Nephron (organoid): Measurements from ENCODE around the gene CCNC.

ENCODE experiments used
- H3K27ac Mint-ChIP-seq, 3 experiments: 2 replicates each; pipeline ENCODE4 v1.8.0; 2020; ENCODE audit warnings: mixed read lengths in 3 of 3, mild to moderate bottlenecking in 2 of 3, moderate library complexity in 1 of 3
- H3K27me3 Mint-ChIP-seq: 2 replicates; pipeline ENCODE4 v1.8.0; 2021; ENCODE audit warnings: low read depth, mild to moderate bottlenecking, moderate library complexity, mixed read lengths
- H3K36me3 Mint-ChIP-seq: 2 replicates; pipeline ENCODE4 v1.8.0; 2020; ENCODE audit warnings: low read depth, mixed read lengths
- H3K4me1 Mint-ChIP-seq: 2 replicates; pipeline ENCODE4 v1.8.0; 2020; ENCODE audit warnings: mixed read lengths
- H3K4me3 Mint-ChIP-seq, 3 experiments: 2 replicates each; pipeline ENCODE4 v1.8.0; 2020; ENCODE audit warnings: mild to moderate bottlenecking in 3 of 3, mixed read lengths in 3 of 3, moderate library complexity in 2 of 3
- H3K9me3 Mint-ChIP-seq: 2 replicates; pipeline ENCODE4 v1.8.0; 2020; ENCODE audit warnings: mixed read lengths
- TF ChIP-seq, protein P1 (sequence below), 3 experiments: fragments of 200-600 bp; sonication (generic); IDR thresholded peaks; one replicate each; pipeline ENCODE4 v1.5.0; 2021; ENCODE audit warnings: antibody characterized with exemption in 3 of 3; ENCODE audit not compliant: unreplicated experiment in 3 of 3

The CCNC gene

DNA sequence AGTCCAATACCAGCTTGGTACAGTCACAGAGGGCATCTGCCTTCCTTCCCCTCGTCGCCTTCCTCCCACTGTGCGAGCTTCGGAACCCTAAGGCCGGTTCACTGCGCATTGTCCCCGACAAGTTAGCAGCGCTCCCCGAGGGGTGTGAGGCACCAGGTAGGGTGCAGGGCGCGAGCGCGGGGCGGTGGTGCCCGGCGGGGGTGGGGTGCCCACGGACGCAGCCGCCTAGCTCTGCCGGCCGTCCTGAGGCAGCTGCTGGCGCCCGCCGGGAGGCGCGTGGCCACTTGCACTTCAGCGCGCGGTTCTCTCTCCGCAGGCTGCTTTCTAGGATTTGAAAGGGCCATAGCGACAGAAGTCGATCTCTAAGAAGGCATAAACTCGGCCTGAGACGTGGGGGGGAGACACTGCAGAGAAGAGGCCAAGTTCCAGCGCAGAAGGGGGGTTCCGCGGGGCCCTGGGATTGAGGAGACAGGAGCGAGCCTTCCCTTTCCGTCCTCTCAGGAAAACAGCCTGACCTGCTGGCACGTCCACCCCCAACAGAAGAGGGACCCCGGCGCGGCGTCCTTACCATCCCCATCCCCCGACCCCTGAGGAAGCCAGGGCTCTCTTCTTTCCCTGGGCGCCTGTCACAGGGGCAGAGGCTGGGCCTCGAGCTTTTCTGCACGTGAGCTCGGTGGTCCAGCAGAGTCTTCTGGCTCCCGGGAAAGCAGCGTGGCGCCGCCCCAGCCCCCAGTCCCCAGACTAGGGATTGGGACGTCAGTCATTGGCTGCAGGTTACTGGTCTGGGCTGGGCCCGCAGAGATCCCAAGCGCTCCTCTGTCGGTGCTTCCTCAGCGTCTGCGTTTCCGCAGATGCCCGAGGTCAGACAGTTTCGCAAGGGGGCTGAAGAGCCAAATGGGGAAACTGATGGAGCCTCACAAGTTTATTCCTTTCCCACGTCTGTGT, 22.5 kb upstream of the CCNC start:
- Mint-ChIP-seq H3K27ac (no peak overlapping the region), H3K4me3 (peak overlapping the region in 2 of 3 experiments; percentile 22 to 40), H3K4me1 (peaks cover 19% of the 10 kb centered on the region), H3K36me3 (peaks cover 3% of the 10 kb centered on the region), H3K27me3 (peaks cover 92% of the 10 kb centered on the region), H3K9me3 (peaks cover 11% of the 10 kb centered on the region)
- TF ChIP-seq, protein P1, sequence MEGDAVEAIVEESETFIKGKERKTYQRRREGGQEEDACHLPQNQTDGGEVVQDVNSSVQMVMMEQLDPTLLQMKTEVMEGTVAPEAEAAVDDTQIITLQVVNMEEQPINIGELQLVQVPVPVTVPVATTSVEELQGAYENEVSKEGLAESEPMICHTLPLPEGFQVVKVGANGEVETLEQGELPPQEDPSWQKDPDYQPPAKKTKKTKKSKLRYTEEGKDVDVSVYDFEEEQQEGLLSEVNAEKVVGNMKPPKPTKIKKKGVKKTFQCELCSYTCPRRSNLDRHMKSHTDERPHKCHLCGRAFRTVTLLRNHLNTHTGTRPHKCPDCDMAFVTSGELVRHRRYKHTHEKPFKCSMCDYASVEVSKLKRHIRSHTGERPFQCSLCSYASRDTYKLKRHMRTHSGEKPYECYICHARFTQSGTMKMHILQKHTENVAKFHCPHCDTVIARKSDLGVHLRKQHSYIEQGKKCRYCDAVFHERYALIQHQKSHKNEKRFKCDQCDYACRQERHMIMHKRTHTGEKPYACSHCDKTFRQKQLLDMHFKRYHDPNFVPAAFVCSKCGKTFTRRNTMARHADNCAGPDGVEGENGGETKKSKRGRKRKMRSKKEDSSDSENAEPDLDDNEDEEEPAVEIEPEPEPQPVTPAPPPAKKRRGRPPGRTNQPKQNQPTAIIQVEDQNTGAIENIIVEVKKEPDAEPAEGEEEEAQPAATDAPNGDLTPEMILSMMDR (IDR thresholded peaks at IDR 0.05; ENCODE audit: unreplicated experiment in 3 of 3) = no peak

DNA sequence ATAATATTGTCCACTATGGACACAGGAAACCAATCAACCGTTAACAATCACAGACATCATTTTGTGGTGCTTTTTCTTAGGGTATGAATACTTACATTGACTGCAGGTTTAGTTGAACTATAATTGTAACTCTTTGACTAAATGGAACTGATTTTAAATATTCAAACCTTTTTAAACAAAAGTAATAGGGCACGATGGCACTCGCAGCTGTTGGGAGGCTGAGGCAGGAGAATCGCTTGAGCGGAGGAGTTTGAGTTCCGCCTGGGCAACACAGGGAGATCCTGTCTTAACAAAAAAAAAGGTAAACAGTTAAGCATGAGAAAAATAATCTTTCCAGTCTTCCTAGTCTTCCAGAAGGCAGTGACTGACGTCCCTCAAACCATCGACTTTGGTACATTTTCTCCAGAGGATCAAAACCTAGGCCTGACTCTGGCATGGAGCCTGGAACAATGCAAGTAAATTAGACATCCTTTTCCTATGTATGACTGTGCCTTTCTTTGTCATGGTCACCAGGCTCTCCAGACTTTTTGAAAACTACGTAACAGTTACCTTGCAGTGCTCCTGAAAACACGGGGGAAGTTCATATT, 21.5 kb upstream of the CCNC start:
- H3K9me3 Mint-ChIP-seq = peaks cover 5% of the 10 kb centered on the region
- no peaks in the 10 kb centered on the region for H3K36me3 Mint-ChIP-seq
- H3K27ac Mint-ChIP-seq = no peak overlapping the region
- peak overlapping the region; percentile 59 to 74 (median 70) for H3K4me3 Mint-ChIP-seq
- TF ChIP-seq, protein P1 (IDR thresholded peaks at IDR 0.05; ENCODE audit: unreplicated experiment in 3 of 3) = no peak
- peaks cover 92% of the 10 kb centered on the region for H3K27me3 Mint-ChIP-seq
- H3K4me1 Mint-ChIP-seq = peaks cover 19% of the 10 kb centered on the region

DNA sequence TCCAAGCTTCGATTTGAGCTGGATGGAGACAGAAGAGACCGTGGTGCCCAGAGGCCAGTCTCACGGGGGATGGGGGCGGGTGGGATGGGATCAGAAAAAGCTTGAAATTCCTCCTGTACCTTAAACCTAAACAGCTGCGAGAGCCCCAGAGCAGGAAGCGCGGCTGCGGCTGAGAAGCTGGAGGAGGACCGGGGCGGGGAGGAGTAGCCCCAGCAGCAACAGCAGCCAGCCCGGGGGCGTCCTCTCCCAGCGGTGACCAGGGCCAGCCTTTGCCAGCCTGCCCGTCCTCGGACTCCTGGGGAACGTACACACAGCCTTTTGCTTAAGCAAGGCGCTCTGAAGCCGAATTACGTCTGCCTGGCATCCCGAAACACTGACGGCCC, 20.8 kb upstream of the CCNC start:
- H3K4me1 Mint-ChIP-seq = peaks cover 19% of the 10 kb centered on the region

DNA sequence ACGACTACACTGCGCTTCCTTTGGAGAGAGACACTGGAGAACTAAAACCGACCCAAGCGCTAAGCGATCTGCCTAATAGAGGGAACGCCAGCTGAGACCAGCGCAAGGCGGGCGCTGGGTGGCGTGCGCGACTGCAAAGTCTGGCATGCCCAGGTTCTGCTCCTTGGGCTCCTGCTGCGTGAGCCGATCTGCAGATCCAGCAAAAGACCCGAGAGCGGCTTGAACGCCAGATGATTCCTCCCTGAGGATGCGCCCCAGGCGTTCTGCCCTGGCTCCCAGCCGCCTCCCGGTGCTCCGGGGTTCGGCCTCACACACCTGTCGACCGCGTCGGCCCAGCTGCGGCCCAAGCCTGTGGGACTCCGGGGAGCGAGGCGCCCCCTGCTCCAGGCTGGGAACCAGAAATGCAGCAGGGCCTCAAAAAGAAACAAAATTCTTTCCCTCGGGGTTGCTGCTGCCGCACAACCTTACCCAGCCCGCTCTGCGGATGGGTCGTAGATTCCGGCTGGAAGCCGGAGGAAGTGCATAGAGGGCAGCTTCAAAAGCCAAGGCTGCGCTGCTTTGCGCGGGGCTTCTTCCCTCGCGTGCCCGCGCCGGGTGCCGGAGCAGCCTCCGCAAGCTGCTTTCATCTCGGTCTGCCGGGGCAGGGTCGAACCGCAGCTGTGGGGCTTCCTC, 20.3 kb upstream of the CCNC start:
- peaks cover 19% of the 10 kb centered on the region for H3K4me1 Mint-ChIP-seq
- no peak overlapping the region for H3K27ac Mint-ChIP-seq
- H3K36me3 Mint-ChIP-seq = no peaks in the 10 kb centered on the region
- peaks cover 92% of the 10 kb centered on the region for H3K27me3 Mint-ChIP-seq
- peak overlapping the region; percentile 84 to 86 (median 86) for H3K4me3 Mint-ChIP-seq
- TF ChIP-seq, protein P1 (IDR thresholded peaks at IDR 0.05; ENCODE audit: unreplicated experiment in 3 of 3) = peak; percentile 36 to 46 (median 37)
- peaks cover 5% of the 10 kb centered on the region for H3K9me3 Mint-ChIP-seq

More for the DNA sequence above, 20.8 kb upstream of the CCNC start:
- TF ChIP-seq, protein P1 (IDR thresholded peaks at IDR 0.05; ENCODE audit: unreplicated experiment in 3 of 3) = no peak
- peaks cover 5% of the 10 kb centered on the region for H3K9me3 Mint-ChIP-seq
- no peaks in the 10 kb centered on the region for H3K36me3 Mint-ChIP-seq
- peaks cover 92% of the 10 kb centered on the region for H3K27me3 Mint-ChIP-seq
- H3K27ac Mint-ChIP-seq = no peak overlapping the region
- peak overlapping the region; percentile 77 to 86 (median 84) for H3K4me3 Mint-ChIP-seq

DNA sequence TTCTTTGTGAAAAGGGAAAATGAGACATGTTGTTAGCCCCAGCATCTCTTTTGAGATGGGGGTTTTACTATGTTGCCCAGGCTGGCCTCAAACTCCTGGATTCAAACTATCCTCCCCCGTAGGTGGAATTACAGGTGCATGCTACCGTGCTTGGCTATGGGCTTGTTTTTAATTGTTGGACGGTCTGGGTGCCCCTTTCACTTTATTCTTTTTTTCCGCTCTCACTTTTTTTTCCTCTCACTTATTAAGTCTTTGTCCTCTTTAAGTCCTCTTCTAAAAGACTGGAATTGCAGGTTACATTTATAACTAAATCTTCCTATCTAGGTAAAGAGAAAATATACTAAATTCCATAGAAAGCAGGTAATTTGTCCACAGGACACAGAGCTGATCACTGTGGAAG, 19.3 kb upstream of the CCNC start:
- H3K9me3 Mint-ChIP-seq = peaks cover 5% of the 10 kb centered on the region
- peaks cover 19% of the 10 kb centered on the region for H3K4me1 Mint-ChIP-seq
- no peak overlapping the region for H3K27ac Mint-ChIP-seq
- peaks cover 92% of the 10 kb centered on the region for H3K27me3 Mint-ChIP-seq
- H3K36me3 Mint-ChIP-seq = no peaks in the 10 kb centered on the region
- TF ChIP-seq, protein P1 (IDR thresholded peaks at IDR 0.05; ENCODE audit: unreplicated experiment in 3 of 3) = no peak
- no peak overlapping the region for H3K4me3 Mint-ChIP-seq
